ENCODE results near the gene FMN1.

The FMN1 gene

GRCh38 chr15:32844118-32844711 is 350.3 kb downstream of the FMN1 start:
- no peak for DNase-seq
- Histone ChIP-seq H3K27me3 (no peaks in the 10 kb centered on the region), H3K4me3 (ENCODE audit: low read depth, low read length) (no peak overlapping the region), H3K4me1 (no peaks in the 10 kb centered on the region), H3K36me3 (no peaks in the 10 kb centered on the region), H3K9me3 (no peaks in the 10 kb centered on the region)
- TF ChIP-seq, protein P1, sequence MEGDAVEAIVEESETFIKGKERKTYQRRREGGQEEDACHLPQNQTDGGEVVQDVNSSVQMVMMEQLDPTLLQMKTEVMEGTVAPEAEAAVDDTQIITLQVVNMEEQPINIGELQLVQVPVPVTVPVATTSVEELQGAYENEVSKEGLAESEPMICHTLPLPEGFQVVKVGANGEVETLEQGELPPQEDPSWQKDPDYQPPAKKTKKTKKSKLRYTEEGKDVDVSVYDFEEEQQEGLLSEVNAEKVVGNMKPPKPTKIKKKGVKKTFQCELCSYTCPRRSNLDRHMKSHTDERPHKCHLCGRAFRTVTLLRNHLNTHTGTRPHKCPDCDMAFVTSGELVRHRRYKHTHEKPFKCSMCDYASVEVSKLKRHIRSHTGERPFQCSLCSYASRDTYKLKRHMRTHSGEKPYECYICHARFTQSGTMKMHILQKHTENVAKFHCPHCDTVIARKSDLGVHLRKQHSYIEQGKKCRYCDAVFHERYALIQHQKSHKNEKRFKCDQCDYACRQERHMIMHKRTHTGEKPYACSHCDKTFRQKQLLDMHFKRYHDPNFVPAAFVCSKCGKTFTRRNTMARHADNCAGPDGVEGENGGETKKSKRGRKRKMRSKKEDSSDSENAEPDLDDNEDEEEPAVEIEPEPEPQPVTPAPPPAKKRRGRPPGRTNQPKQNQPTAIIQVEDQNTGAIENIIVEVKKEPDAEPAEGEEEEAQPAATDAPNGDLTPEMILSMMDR (IDR thresholded peaks at IDR 0.05; ENCODE audit: low read depth, low read length): peak; percentile 77

- no peaks in the 10 kb centered on the region for H3K36me3 ChIP-seq
- DNase-seq: no peak
- H3K27me3 ChIP-seq: no peaks in the 10 kb centered on the region
- no peaks in the 10 kb centered on the region for H3K9me3 ChIP-seq
- H3K4me1 ChIP-seq: no peaks in the 10 kb centered on the region
- H3K4me3 ChIP-seq (ENCODE audit: low read depth, low read length): no peak overlapping the region
- TF ChIP-seq, protein P1 (IDR thresholded peaks at IDR 0.05; ENCODE audit: low read depth, low read length): no peak
These were observed 351.2 kb downstream of the FMN1 start for GRCh38 chr15:32843219-32843815.

DNA sequence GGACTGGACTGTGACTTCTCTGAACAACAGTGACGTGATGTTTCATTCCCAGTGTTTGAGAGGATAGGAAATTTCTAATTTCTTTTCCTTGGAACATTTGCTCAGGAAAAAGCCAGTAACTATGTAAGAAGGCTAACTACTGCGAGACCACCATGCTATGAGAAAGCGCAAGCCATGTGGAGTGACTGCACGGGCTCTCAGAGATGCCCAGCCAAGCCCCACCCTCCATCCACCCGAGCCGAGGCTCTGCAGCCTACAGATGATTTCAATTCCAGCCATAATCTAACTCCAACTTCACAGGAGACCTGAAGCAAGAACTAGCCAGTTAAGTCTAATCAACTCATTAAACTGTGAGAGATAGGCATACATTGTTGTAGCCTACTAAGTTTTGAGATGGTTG is 352.4 kb downstream of the FMN1 start:
- TF ChIP-seq, protein P1 (IDR thresholded peaks at IDR 0.05; ENCODE audit: low read depth, low read length): no peak
- H3K36me3 ChIP-seq: no peaks in the 10 kb centered on the region
- no peaks in the 10 kb centered on the region for H3K27me3 ChIP-seq
- H3K9me3 ChIP-seq: no peaks in the 10 kb centered on the region
- H3K4me1 ChIP-seq: no peaks in the 10 kb centered on the region
- DNase-seq: no peak
- H3K4me3 ChIP-seq (ENCODE audit: low read depth, low read length): no peak overlapping the region

DNA sequence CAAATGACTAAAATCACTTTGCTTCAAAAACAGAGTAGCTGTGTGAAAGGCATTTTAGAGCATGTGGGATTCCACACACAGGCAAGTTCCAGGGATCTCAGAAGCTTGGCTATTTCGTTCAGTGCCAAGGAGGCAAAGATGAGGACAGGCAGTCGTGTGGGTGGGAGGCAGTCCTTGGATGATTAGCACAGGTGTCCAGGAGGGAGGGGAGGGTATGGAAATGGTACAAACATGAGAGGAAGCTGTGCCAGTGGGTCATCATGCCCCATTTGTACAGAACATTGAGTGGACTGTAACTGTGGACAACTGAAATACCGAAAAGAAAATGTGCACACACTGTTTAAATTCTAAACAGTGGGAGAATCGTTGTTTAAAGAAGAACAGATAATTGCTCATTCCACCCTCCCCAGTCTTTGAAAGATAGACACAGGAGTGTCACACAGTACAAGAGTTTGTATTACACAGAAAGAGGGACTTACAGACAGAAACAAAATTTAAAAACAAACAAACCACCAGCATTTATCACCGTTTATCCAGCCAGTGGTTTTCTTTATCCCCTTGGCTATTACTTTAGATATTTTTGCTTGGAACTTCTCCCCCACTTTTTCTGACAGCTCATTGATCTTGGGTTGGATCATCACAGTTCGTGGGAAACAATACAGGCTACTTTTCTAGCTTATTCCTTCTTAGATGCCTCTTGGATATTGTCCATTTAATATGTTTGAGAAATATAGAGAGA is 353.8 kb downstream of the FMN1 start:
- Histone ChIP-seq H3K4me3 (ENCODE audit: low read depth, low read length) (no peak overlapping the region), H3K27me3 (no peaks in the 10 kb centered on the region), H3K4me1 (no peaks in the 10 kb centered on the region), H3K9me3 (no peaks in the 10 kb centered on the region), H3K36me3 (no peaks in the 10 kb centered on the region)
- TF ChIP-seq, protein P1 (IDR thresholded peaks at IDR 0.05; ENCODE audit: low read depth, low read length): no peak
- DNase-seq: no peak

- DNase-seq: no peak
- H3K4me3 ChIP-seq (ENCODE audit: low read depth, low read length): no peak overlapping the region
- no peaks in the 10 kb centered on the region for H3K9me3 ChIP-seq
- no peaks in the 10 kb centered on the region for H3K4me1 ChIP-seq
- TF ChIP-seq, protein P1 (IDR thresholded peaks at IDR 0.05; ENCODE audit: low read depth, low read length): no peak
- H3K27me3 ChIP-seq: no peaks in the 10 kb centered on the region
- no peaks in the 10 kb centered on the region for H3K36me3 ChIP-seq
These were observed 355.7 kb downstream of the FMN1 start for GRCh38 chr15:32838820-32839219.

- no peaks in the 10 kb centered on the region for H3K9me3 ChIP-seq
- H3K4me1 ChIP-seq: no peaks in the 10 kb centered on the region
- H3K36me3 ChIP-seq: no peaks in the 10 kb centered on the region
- no peaks in the 10 kb centered on the region for H3K27me3 ChIP-seq
- DNase-seq: no peak
- TF ChIP-seq, protein P1 (IDR thresholded peaks at IDR 0.05; ENCODE audit: low read depth, low read length): no peak
- H3K4me3 ChIP-seq (ENCODE audit: low read depth, low read length): no peak overlapping the region
These were observed 356.2 kb downstream of the FMN1 start for GRCh38 chr15:32838338-32838737.
